GM12892 (cell line): Measurements from ENCODE around the gene COL23A1.

Source experiments
- POLR2A ChIP-seq: IDR thresholded peaks from 2 replicates; pipeline ENCODE4 v1.6.1; 2011; ENCODE audit warnings: low read depth, low read length, control low read depth
- POLR2AphosphoS5 ChIP-seq: IDR thresholded peaks from 2 replicates; pipeline ENCODE4 v1.6.1; 2011; ENCODE audit warnings: low read depth, low read length, control low read depth

DNA sequence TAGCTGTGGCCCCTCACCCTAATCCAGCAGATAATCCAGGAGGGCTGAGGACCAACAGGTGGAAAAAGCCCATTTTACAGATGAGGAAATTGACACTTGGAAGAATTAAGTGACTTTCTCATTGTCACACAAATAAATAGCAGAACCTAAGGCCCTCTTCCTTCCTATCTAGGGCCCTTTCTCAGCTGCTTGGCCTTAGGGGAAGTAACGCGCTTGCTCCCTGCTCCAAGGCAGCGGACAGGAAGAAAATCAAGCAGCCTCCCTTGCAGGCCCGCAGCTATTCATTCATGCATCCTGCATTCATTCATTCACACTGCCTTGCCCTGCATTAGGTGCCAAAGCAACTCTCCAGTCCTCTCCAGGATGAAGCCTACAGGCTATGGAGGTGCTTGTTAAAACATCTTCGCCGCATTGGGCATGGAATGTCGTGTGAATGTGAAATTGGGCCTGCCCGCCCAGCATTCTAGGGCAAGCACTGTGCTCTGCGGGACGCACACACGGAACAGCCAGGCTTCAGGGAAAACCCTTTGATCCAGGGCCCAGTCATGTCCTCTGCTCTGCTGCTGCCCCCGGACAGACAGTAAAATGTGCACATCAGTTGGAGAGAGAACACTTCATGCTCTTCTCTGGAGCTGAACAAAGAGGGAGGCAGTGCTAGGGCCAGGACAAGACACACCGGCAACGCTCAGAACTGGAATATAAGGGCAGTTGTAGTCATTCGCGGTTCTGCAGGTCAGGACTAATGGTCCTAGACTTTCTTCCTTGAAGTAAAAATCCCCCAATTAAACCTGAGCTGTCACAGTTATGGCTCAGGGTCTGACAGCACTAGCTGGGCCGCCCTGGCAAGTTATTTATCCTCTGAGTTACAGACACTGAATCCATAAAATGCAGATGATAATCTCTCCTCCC lies 166.0 kb downstream of the COL23A1 start:
- TF ChIP-seq POLR2A (no peak), POLR2AphosphoS5 (no peak)
